ENCODE data around the gene ERVV-1. TPM values are rescaled to one million over a fixed set of nuclear protein-coding genes. Genes with fewer than 3 reads are reported as not detected.
A peak's percentile ranks its signal among the peaks of the same experiment; 100 is the strongest.

The ERVV-1 gene
- total and polyA plus RNA-seq, 2 of the 4 experiments (the other 2 are of a cell fraction) = not detected

DNA sequence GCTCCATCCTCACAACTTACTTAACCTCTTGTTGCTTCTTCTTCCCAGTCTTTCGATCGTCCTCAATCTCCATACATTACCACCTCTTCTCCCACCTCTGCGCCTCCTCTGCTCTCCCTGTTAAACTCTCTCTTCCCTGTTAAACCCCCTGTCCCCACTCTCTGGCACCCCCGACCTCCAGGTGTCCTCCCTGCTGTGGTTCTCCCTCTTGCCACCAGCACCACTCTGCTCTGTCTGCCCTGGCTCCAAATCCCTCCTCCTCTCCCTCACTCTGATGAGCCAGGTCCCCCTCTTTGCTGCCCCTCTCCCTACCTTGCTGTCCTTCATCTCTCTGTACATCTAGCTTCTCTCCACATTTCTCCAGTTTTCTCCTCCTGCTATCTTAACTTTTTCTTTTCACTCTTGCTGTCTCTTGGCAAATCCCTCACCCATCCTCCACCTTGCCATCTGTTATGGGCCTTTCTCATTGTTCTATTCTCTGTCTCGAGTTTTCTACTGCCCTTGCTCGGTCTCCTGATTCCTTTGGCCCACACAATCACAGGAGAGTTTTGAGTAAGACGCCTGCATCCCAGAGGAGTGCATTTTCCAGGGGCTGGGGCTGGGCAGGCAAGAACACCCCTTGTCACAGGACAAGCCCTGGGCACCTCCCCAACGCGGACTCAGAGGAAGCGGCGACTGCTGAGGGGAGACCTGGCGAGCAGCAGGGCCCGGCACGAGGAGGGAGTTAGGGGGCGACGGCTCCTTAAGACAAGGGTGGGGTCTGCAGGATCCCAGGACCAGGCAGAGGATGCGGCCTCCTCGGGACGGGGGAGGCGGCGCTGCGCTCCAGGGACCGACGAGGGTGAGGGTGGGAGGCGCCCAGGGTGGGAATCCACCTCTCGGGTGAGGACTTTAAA, 21.4 kb upstream of the ERVV-1 start:
- ATAC-seq (ENCODE audit: low read depth) (peak; percentile 7; the same call in 1 of the 2 replicates), DNase-seq (no peak)
- H3K23ac ChIP-seq (ENCODE audit: low read depth, low read length) = peak overlapping the region; percentile 93
- no TSS peak for BruUV-seq (replicated peaks)
- 0 out of 2 replicates have a peak overlapping the region, but pooled peaks have one; percentile 53 for H2BK20ac ChIP-seq (ENCODE audit: low read depth, low read length)
- in situ Hi-C loops (cut with MboI; ENCODE audit: low sequenced_read_pairs) = no loop called here
- H4K91ac ChIP-seq (ENCODE audit: insufficient read depth, low read depth, low read length) = peak overlapping the region; percentile 32
- peaks cover 2% of the 10 kb centered on the region; the same call in 1 of the 2 replicates for H3K36me3 ChIP-seq (ENCODE audit: control insufficient read depth, insufficient read depth, low read length)
- peak overlapping the region; percentile 50 to 76 for H4K8ac ChIP-seq (ENCODE audit: low read depth in 2 of 2, low read length in 2 of 2)
- H3K79me1 ChIP-seq (ENCODE audit: low read depth in 1 of 2, low read length in 2 of 2) = peaks cover 4 to 6% of the 10 kb centered on the region in 2 experiments; a peak in 2 of 4 replicates
- dilution Hi-C loops (cut with HindIII; ENCODE audit: low sequenced_read_pairs, unreplicated experiment) = no loop called here
- peak overlapping the region; percentile 65 for H3K4ac ChIP-seq (ENCODE audit: low read depth, low read length)
- peak overlapping the region; percentile 59 for H3K4me3 ChIP-seq (ENCODE audit: insufficient read depth, low read depth, low read length)
- CTCF ChIA-PET = no interaction called here
- H3K9ac ChIP-seq (ENCODE audit: low read depth, low read length) = peak overlapping the region; percentile 68
- H3K9me3 ChIP-seq (ENCODE audit: control insufficient read depth, insufficient read depth, low read length) = no peaks in the 10 kb centered on the region; the same call in 1 of the 2 replicates
- no peak overlapping the region; the same call in 1 of the 2 replicates for H3K56ac ChIP-seq (ENCODE audit: extremely low read depth, insufficient read depth, low read length)
- peak overlapping the region; percentile 55 for H2BK5ac ChIP-seq (ENCODE audit: low read depth, low read length, poor library complexity, severe bottlenecking)
- 0 out of 2 replicates have a peak, but pooled peaks cover 3% of the 10 kb centered on the region for H3K4me1 ChIP-seq (ENCODE audit: control insufficient read depth, insufficient read depth, low read length)
- H3K27ac ChIP-seq (ENCODE audit: insufficient read depth, low read length) = peak overlapping the region; percentile 56
- H3K14ac ChIP-seq (replicated peaks; ENCODE audit: low read depth, low read length) = peak overlapping the region; percentile 76
- H2BK15ac ChIP-seq (ENCODE audit: low read depth, low read length) = peak overlapping the region; percentile 63; the same call in 2 of the 3 replicates
- H2AK9ac ChIP-seq (replicated peaks; ENCODE audit: low read depth, low read length, poor library complexity) = peak overlapping the region; percentile 84
- peak overlapping the region; percentile 43 for H3K18ac ChIP-seq (ENCODE audit: low read depth, low read length)
- 68% methylated on average over 3 of the region's 26 CpGs; no CpG with 5 or more reads in 1 of the 2 experiments for WGBS, 2 experiments (ENCODE audit: extremely low coverage in 2 of 2, insufficient read length in 1 of 2)
- no peaks in the 10 kb centered on the region for H3K9me1 ChIP-seq (ENCODE audit: insufficient read depth, low read length)
- intact Hi-C loops (cut with micrococcal nuclease) = loop anchor here (1.0 to 10.0 kb wide), 2 partner anchors 110 to 202 kb away; partner anchors contain the start of gene ZNF665
- peak overlapping the region; percentile 43; the same call in 1 of the 2 replicates for H2AK5ac ChIP-seq (ENCODE audit: low read depth, low read length)
- peak overlapping the region; percentile 90 for H2AFZ ChIP-seq (replicated peaks; ENCODE audit: low read length, poor library complexity)
- H2BK120ac ChIP-seq (ENCODE audit: low read depth, low read length) = peak overlapping the region; percentile 54
- peak overlapping the region; percentile 62; the same call in 1 of the 2 replicates for H4K5ac ChIP-seq (ENCODE audit: low read depth, low read length)
- H4K20me1 ChIP-seq (ENCODE audit: insufficient read depth, low read length) = no peaks in the 10 kb centered on the region
- H3K4me2 ChIP-seq (ENCODE audit: low read depth, low read length) = peak overlapping the region; percentile 67
- TF ChIP-seq NFE2L2 (IDR thresholded peaks at IDR 0.05; ENCODE audit: low read depth, low read length) = no peak
- TF ChIP-seq BHLHE40 (IDR thresholded peaks at IDR 0.05; ENCODE audit: low read depth, low read length) = no peak
- no peak for TF ChIP-seq MAZ (IDR thresholded peaks at IDR 0.05; ENCODE audit: borderline replicate concordance, low read depth, low read length)
- POLR2A ChIA-PET (ENCODE audit: unreplicated experiment) = no interaction called here
- no peaks in the 10 kb centered on the region for H3K27me3 ChIP-seq (ENCODE audit: control insufficient read depth, insufficient read depth, low read length)

Data from IMR-90 (cell line).